CD4-positive, CD25-positive, alpha-beta regulatory T cell (primary cell): Measurements from ENCODE around the gene MYOD1. TPM values are rescaled to one million over a fixed set of nuclear protein-coding genes. Genes with fewer than 3 reads are reported as not detected.
A peak's percentile ranks its signal among the peaks of the same experiment; 100 is the strongest.

ENCODE experiments used
- ATAC-seq, 2 donors: fragments of 150-1000 bp; cut with Tn5 transposase; one replicate each; pipeline ENCODE4 v1.10.0; 2021; ENCODE audit warnings: low read depth in 2 of 2, moderate number of reproducible peaks in 2 of 2, moderate library complexity in 1 of 2
- DNase-seq, 3 donors: peaks; one replicate each; pipeline versions ENCODE4 v3.0.0 to v3.0.0-alpha.2; 2012 to 2022; ENCODE audit warnings: mixed read lengths in 1 of 3
- H3K27ac ChIP-seq: one replicate; pipeline ENCODE4 v1.7.0; 2013; ENCODE audit warnings: mild to moderate bottlenecking, low read length; ENCODE audit not compliant: insufficient read depth, poor library complexity, severe bottlenecking
- H3K27me3 ChIP-seq: one replicate; pipeline ENCODE4 v1.7.0; 2013; ENCODE audit warnings: low read length; ENCODE audit not compliant: control insufficient read depth, insufficient read depth
- H3K36me3 ChIP-seq: one replicate; pipeline ENCODE4 v1.7.0; 2013; ENCODE audit warnings: mild to moderate bottlenecking, low read length, moderate library complexity; ENCODE audit not compliant: control insufficient read depth, insufficient read depth
- H3K4me1 ChIP-seq: 2 replicates; pipeline ENCODE4 v1.7.0; 2013; ENCODE audit warnings: mild to moderate bottlenecking, low read length; ENCODE audit not compliant: insufficient read depth, control insufficient read depth, poor library complexity, severe bottlenecking
- H3K4me3 ChIP-seq: one replicate; pipeline ENCODE4 v1.7.0; 2013; ENCODE audit warnings: low read depth, mild to moderate bottlenecking, low read length, moderate library complexity
- H3K9me3 ChIP-seq, 2 experiments: 1 replicate in 1 of 2; 2 replicates in 1 of 2; pipeline ENCODE4 v1.7.0; 2013; ENCODE audit warnings: low read length in 2 of 2, mild to moderate bottlenecking in 1 of 2, moderate library complexity in 1 of 2; ENCODE audit not compliant: control insufficient read depth in 2 of 2
- H3K27ac Mint-ChIP-seq, 3 donors: one replicate each; pipeline ENCODE4 v1.8.0; 2020 to 2022; ENCODE audit warnings: mild to moderate bottlenecking in 3 of 3, mixed read lengths in 3 of 3, moderate library complexity in 2 of 3
- H3K27me3 Mint-ChIP-seq: one replicate; pipeline ENCODE4 v1.8.0; 2022; ENCODE audit warnings: mild to moderate bottlenecking, mixed read lengths
- H3K36me3 Mint-ChIP-seq: one replicate; pipeline ENCODE4 v1.8.0; 2020; ENCODE audit warnings: mixed read lengths
- H3K4me1 Mint-ChIP-seq, 4 donors: one replicate each; pipeline ENCODE4 v1.8.0; 2020 to 2022; ENCODE audit warnings: mixed read lengths in 4 of 4, mild to moderate bottlenecking in 1 of 4
- H3K4me3 Mint-ChIP-seq, 4 donors: one replicate each; pipeline ENCODE4 v1.8.0; 2020 to 2022; ENCODE audit warnings: mild to moderate bottlenecking in 4 of 4, mixed read lengths in 4 of 4, moderate library complexity in 3 of 4
- H3K9me3 Mint-ChIP-seq, 7 donors: one replicate each; pipeline ENCODE4 v1.8.0; 2020 to 2022; ENCODE audit warnings: mixed read lengths in 7 of 7, mild to moderate bottlenecking in 3 of 7, moderate library complexity in 2 of 7
- polyA plus RNA-seq, 4 donors: library from polyadenylated mRNA; unstranded; fragments of 300-500 nt; fragmentation: Illumina TruSeq; gene quantifications; one replicate each; pipeline ENCODE4 v1.2.3, GENCODE V29; 2021
- total RNA-seq: library from RNA; stranded (reverse); gene quantifications from one replicate; pipeline ENCODE4 v1.2.3, GENCODE V29; 2022

MYOD1 gene
- total and polyA plus RNA-seq, 5 donors from 2014 or later = not detected

DNA sequence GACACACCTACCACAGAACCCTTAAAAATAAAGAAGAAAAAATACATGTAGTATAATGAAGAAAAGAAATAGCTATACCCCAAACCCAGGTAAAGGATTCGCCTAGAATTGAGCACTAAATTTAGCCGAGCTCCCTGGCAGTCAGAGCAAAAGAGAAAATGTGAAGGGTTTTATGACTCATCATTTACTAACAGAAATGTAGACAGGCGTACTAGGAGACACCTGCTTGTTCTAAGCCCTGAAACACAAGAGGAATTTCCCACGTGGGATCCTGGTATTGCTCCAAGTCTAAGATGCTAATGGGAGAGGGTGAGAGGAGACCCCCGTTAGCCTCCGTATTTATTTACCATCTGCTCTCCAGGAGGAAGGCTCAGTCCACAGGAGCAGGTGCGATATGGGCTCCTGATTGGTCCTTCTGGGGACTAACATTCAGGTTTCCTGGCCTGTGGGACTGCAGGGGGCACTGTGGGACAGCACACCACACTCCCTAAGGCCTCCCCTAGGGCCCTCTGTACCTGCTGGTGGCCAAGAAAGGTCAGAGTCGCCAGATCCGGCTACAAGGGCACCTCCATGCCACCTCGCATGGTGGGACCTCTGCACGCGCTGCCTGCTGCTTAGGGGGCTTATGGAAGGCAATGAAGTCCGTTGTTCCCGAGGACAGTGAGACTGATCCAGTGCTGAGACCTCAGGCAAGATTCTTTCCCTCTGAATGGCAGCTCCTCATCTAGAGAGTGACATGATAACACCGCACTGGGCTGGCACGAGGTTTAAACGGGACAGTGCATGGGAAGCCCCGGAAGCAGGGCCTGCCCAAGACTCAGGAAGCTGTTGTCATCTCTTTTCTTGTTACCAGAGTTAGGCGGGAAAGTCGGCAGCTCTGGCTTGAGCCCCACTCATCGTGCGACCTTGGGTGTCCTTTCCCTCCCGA is 41.0 kb downstream of the MYOD1 start:
- Mint-ChIP-seq H3K27me3 (no peaks in the 10 kb centered on the region), H3K4me3 (no peak overlapping the region), H3K36me3 (no peaks in the 10 kb centered on the region), H3K9me3 (no peaks in the 10 kb centered on the region), H3K4me1 (no peaks in the 10 kb centered on the region), H3K27ac (no peak overlapping the region)
- peak in 1 of 3 donors; percentile 48 for DNase-seq
- no peaks in the 10 kb centered on the region for H3K4me1 ChIP-seq
- H3K27me3 ChIP-seq = no peaks in the 10 kb centered on the region
- no peaks in the 10 kb centered on the region for H3K9me3 ChIP-seq
- H3K4me3 ChIP-seq = no peak overlapping the region
- H3K36me3 ChIP-seq = no peaks in the 10 kb centered on the region
- ATAC-seq = no peak
- H3K27ac ChIP-seq = no peak overlapping the region

DNA sequence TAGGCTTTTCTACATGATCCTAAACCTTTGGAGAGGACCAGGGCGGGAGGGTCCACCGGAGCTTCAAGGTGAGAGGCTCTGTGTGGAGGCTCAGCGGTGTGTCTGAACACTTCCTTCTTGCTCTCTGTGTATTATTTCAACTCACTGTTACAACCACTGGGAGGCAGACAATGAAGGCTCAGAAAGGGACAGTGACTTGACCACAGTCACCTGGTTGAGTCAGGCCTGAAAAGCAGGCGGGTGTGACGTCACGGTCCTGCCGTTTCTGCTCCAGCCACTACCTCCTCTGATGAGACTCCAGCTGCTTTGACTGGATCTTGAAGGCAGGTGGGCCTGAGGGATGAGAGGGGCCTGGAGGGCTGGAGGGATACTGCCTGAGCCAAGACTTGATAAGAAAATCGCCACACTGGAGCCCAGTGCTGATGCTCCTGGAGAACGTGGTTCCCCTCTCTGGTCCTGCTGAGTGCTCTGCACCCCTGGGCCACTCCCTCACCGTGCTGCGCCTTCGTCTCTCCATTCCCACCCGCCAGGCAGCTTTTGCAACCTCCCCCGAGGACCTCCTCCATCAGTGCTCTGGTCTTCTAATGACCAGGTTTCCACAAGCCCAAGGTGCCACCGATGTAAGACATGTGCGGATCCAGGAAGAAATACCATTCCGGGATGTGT is 43.1 kb downstream of the MYOD1 start:
- Histone ChIP-seq H3K27ac (no peak overlapping the region), H3K9me3 (no peaks in the 10 kb centered on the region), H3K27me3 (no peaks in the 10 kb centered on the region), H3K4me1 (no peaks in the 10 kb centered on the region), H3K4me3 (no peak overlapping the region), H3K36me3 (no peaks in the 10 kb centered on the region)
- H3K27me3 Mint-ChIP-seq = no peaks in the 10 kb centered on the region
- no peaks in the 10 kb centered on the region for H3K9me3 Mint-ChIP-seq
- H3K27ac Mint-ChIP-seq = no peak overlapping the region
- no peaks in the 10 kb centered on the region for H3K36me3 Mint-ChIP-seq
- DNase-seq (no peak), ATAC-seq (no peak)
- H3K4me1 Mint-ChIP-seq = no peaks in the 10 kb centered on the region
- H3K4me3 Mint-ChIP-seq = peak overlapping the region in 1 of 4 donors; percentile 56

DNA sequence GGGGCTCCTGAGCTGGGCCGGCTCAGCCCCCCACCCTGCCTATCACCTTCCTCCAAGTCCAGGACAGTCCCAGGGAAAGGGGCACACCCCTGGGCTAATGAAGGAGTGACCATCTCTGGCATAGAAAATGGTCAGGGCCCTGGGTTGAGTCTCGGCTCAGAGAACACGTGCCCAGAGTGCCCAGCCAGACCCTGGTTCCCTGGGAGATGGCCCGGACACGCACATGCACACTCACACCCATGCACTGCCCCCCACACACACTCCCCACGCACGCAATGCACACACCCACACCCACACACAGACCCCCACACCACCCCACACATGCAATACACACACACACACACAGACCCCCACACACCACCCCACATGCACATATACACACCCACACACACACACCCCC is 43.9 kb downstream of the MYOD1 start:
- Histone ChIP-seq H3K9me3 (no peaks in the 10 kb centered on the region), H3K27me3 (no peaks in the 10 kb centered on the region), H3K4me1 (no peaks in the 10 kb centered on the region), H3K36me3 (no peaks in the 10 kb centered on the region), H3K27ac (no peak overlapping the region), H3K4me3 (no peak overlapping the region)
- Mint-ChIP-seq H3K27me3 (no peaks in the 10 kb centered on the region), H3K9me3 (no peaks in the 10 kb centered on the region), H3K4me1 (no peaks in the 10 kb centered on the region), H3K36me3 (no peaks in the 10 kb centered on the region), H3K4me3 (no peak overlapping the region), H3K27ac (no peak overlapping the region)
- DNase-seq (no peak), ATAC-seq (no peak)

DNA sequence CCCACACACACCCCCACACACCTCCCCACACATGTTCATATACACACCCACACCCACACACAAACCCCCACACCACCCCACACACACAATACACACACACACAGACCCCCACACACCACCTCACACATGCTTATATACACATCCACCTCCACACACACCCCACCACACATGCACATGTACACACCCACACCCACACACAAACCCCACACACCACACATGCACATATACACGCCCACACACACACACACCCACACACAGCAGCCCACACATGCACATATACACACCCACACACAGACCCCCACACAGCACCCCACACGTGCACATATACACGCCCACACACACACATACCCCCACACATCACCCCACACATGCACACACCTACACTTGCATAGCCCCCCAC is 44.3 kb downstream of the MYOD1 start:
- Mint-ChIP-seq H3K27ac (no peak overlapping the region), H3K9me3 (no peaks in the 10 kb centered on the region), H3K27me3 (no peaks in the 10 kb centered on the region), H3K4me1 (no peaks in the 10 kb centered on the region), H3K36me3 (no peaks in the 10 kb centered on the region), H3K4me3 (no peak overlapping the region)
- no peaks in the 10 kb centered on the region for H3K9me3 ChIP-seq
- no peaks in the 10 kb centered on the region for H3K27me3 ChIP-seq
- ATAC-seq (no peak), DNase-seq (no peak)
- no peaks in the 10 kb centered on the region for H3K4me1 ChIP-seq
- no peak overlapping the region for H3K4me3 ChIP-seq
- no peak overlapping the region for H3K27ac ChIP-seq
- H3K36me3 ChIP-seq = no peaks in the 10 kb centered on the region

DNA sequence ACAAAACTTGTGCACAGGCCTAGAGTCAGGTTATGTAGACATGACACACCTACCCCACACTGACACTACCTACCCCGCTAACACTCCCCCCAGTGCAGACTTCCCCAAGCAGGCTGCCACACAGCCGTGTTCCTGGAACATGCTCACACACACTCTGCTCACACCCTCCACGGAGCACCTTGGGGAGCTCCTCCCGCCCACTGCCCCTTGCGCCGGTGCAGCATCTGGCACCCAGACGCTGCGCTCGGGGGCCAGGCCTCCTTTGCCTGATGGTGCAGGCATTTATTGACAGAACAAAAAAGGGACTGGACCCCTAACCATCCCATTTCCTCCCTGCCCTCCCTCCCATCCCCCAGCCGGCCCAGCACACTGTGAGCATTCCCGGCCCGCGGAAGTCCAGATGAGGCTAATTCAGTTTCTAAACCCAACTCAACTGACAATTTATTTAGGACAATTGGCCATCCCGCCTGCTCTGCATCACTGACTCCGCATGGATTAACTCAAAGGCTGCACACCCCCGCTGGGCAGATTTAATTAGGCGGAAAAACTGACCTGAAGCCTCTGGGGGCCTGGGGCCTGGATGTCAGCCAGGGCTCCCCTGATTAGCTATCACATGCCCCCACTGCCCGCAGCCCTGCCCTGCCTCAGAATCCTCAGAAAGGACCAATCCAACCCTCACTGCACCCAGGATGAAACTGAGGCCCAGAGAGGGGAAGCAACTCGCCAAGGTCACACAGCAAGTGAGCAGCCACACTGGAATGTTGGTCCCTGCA is 45.3 kb downstream of the MYOD1 start:
- no peak for ATAC-seq
- H3K4me1 Mint-ChIP-seq = no peaks in the 10 kb centered on the region
- no peak for DNase-seq
- H3K9me3 Mint-ChIP-seq = no peaks in the 10 kb centered on the region
- no peak overlapping the region for H3K4me3 ChIP-seq
- H3K27me3 Mint-ChIP-seq = no peaks in the 10 kb centered on the region
- H3K27ac ChIP-seq = no peak overlapping the region
- H3K4me3 Mint-ChIP-seq = no peak overlapping the region
- H3K27ac Mint-ChIP-seq = no peak overlapping the region
- no peaks in the 10 kb centered on the region for H3K4me1 ChIP-seq
- H3K9me3 ChIP-seq = no peaks in the 10 kb centered on the region
- H3K27me3 ChIP-seq = no peaks in the 10 kb centered on the region
- H3K36me3 Mint-ChIP-seq = no peaks in the 10 kb centered on the region
- no peaks in the 10 kb centered on the region for H3K36me3 ChIP-seq

DNA sequence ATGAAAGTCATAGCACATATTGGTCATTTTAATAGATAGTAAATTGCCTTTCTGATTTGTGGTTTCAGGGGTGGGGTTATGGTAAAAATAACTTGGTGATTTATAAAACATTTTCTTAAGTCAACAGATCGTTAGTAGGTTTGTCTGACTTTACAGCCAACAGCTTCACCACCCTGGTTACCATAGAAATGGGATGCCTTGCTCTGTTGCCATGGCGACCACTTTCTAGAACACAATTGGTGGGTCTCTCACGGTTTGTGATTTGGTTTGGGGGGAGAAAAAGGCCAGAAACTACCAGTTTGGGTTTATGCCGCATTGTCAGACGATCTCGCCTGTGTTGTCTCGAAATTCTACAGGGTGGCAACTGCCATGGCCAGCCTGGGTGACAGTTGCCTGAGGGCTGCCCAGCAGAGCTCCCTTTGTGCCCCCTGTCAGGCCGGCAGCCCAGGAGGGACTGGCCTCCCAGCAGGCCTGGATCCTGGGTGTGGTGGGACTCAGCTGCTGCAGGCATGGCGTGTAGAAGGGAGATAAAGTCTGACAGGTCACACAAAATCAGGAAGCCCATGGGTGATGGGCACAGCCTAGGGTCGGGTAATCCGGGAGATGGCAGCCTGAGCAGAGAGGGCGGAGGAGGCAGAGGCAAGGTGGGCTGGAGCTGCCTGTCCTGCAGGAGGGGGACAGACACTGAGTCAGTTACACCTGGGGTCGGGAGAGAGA is 46.1 kb downstream of the MYOD1 start:
- Histone ChIP-seq H3K4me3 (no peak overlapping the region), H3K9me3 (no peaks in the 10 kb centered on the region), H3K27me3 (no peaks in the 10 kb centered on the region), H3K36me3 (no peaks in the 10 kb centered on the region), H3K27ac (no peak overlapping the region), H3K4me1 (no peaks in the 10 kb centered on the region)
- H3K4me3 Mint-ChIP-seq = no peak overlapping the region
- ATAC-seq (no peak), DNase-seq (no peak)
- no peaks in the 10 kb centered on the region for H3K27me3 Mint-ChIP-seq
- H3K9me3 Mint-ChIP-seq = no peaks in the 10 kb centered on the region
- H3K36me3 Mint-ChIP-seq = no peaks in the 10 kb centered on the region
- H3K27ac Mint-ChIP-seq = no peak overlapping the region
- no peaks in the 10 kb centered on the region for H3K4me1 Mint-ChIP-seq

DNA sequence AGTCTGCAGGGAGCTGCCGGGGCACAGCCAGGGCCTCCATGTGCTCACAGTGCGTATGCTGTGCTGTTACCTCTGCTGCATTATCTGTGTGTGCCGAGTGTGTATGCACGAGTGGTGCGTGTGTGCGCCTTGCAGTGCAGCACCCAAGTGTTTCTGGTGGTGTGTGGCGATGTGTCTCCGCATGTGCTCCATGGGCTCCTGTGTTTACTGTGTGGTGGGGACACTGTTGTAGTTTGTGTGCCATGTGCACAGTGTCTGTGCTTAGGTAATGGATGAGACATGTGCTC is 46.6 kb downstream of the MYOD1 start:
- DNase-seq (no peak), ATAC-seq (no peak)
- Mint-ChIP-seq H3K27me3 (no peaks in the 10 kb centered on the region), H3K9me3 (no peaks in the 10 kb centered on the region), H3K27ac (no peak overlapping the region), H3K4me3 (no peak overlapping the region), H3K36me3 (no peaks in the 10 kb centered on the region), H3K4me1 (no peaks in the 10 kb centered on the region)
- Histone ChIP-seq H3K36me3 (no peaks in the 10 kb centered on the region), H3K4me3 (no peak overlapping the region), H3K4me1 (no peaks in the 10 kb centered on the region), H3K27ac (no peak overlapping the region), H3K27me3 (no peaks in the 10 kb centered on the region), H3K9me3 (no peaks in the 10 kb centered on the region)
